ENCODE measurements around the gene NRXN3.

NRXN3 gene

GRCh38 chr14:79727900-79728299 lies 1557.7 kb downstream of the NRXN3 start:
- H3K9ac ChIP-seq, result no peak overlapping the region
- H4K20me1 ChIP-seq, result no peaks in the 10 kb centered on the region
- no peaks in the 10 kb centered on the region for H3K27me3 ChIP-seq
- no peak for TF ChIP-seq Cebpa-rat (IDR thresholded peaks at IDR 0.05)
- H3K9me3 ChIP-seq, result no peaks in the 10 kb centered on the region
- no peaks in the 10 kb centered on the region for H3K36me3 ChIP-seq
- H3K4me3 ChIP-seq, result no peak overlapping the region
- H3K4me1 ChIP-seq, result peaks cover 44% of the 10 kb centered on the region
- no peak overlapping the region for H3K27ac ChIP-seq
- H3K4me2 ChIP-seq, result peak overlapping the region; percentile 40

DNA sequence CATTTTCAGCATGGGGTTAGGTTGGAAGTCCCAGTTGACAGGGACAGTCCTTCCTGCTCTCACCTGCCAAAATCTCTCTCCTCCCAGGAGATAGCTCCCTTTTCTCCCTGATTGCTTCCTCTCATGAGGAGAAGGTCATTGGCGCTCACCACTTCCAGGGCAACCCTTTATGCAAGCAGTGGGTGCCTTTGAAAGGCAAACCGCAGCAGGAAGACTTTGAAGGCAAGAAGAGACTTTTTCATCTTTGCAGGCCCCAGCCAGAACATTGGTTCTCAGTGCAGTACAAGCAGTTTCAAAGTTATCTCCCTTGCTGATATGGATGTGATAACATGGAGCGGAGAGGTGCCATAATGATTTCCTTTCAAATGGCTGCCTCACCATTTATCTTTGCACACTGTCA lies 1558.2 kb downstream of the NRXN3 start:
- no peaks in the 10 kb centered on the region for H4K20me1 ChIP-seq
- peaks cover 44% of the 10 kb centered on the region for H3K4me1 ChIP-seq
- H3K36me3 ChIP-seq, result no peaks in the 10 kb centered on the region
- H3K27me3 ChIP-seq, result no peaks in the 10 kb centered on the region
- peak overlapping the region; percentile 40 for H3K4me2 ChIP-seq
- TF ChIP-seq Cebpa-rat (IDR thresholded peaks at IDR 0.05), result no peak
- H3K9ac ChIP-seq, result no peak overlapping the region
- no peak overlapping the region for H3K4me3 ChIP-seq
- no peak overlapping the region for H3K27ac ChIP-seq
- H3K9me3 ChIP-seq, result no peaks in the 10 kb centered on the region

DNA sequence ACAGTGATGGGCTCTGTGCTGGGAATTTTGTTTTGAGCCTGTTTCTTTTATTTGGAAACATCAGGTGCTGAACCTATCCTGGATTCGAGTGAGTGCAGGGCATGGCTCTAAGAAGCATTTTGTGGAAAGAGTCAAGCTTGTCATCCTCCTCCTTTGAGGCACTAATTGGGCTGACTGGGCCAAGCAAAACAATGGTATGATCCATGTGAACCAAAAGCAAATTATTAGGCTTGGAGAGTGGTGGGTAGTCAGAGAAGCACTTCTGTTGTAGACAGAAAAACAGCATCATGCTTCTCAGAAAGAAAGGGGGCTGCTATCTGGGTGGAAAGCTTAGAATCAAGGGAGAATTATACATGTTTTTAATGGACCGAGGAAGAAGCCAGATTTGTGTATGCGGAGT lies 1559.6 kb downstream of the NRXN3 start:
- no peak overlapping the region for H3K4me2 ChIP-seq

DNA sequence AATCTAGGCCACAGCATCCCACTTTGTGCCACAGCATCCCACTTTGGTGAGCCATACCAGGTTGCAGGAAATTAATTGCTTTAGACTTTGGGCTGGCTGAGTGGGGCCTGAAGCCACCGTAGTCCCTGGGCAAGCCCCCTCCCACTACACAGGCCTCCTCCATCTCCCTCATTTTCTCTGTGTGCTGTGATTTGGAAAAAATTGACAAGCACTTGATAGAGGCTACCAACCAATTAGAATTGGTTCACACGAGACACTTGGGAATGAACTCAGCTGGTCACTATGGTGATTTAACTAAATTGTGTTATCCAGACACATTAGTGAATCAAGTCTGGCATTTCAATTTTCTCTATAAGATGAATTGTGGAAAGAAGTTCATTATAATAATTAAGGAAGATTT lies 1560.0 kb downstream of the NRXN3 start:
- Histone ChIP-seq H3K36me3 (no peaks in the 10 kb centered on the region), H3K4me3 (no peak overlapping the region), H3K9ac (no peak overlapping the region), H3K27me3 (no peaks in the 10 kb centered on the region), H3K27ac (no peak overlapping the region), H3K9me3 (peaks cover 7% of the 10 kb centered on the region; the same call in 1 of the 2 replicates), H3K4me2 (0 out of 2 replicates have a peak overlapping the region, but pooled peaks have one; percentile 65), H3K4me1 (peaks cover 41% of the 10 kb centered on the region), H4K20me1 (no peaks in the 10 kb centered on the region)
- TF ChIP-seq Cebpa-rat (IDR thresholded peaks at IDR 0.05), result no peak

More for the DNA sequence above, 1559.6 kb downstream of the NRXN3 start:
- Histone ChIP-seq H3K36me3 (no peaks in the 10 kb centered on the region), H3K4me1 (peaks cover 41% of the 10 kb centered on the region), H3K4me3 (no peak overlapping the region), H3K9me3 (0 out of 2 replicates have a peak, but pooled peaks cover 2% of the 10 kb centered on the region), H4K20me1 (no peaks in the 10 kb centered on the region), H3K27ac (no peak overlapping the region), H3K27me3 (no peaks in the 10 kb centered on the region), H3K9ac (no peak overlapping the region)
- TF ChIP-seq Cebpa-rat (IDR thresholded peaks at IDR 0.05), result no peak

DNA sequence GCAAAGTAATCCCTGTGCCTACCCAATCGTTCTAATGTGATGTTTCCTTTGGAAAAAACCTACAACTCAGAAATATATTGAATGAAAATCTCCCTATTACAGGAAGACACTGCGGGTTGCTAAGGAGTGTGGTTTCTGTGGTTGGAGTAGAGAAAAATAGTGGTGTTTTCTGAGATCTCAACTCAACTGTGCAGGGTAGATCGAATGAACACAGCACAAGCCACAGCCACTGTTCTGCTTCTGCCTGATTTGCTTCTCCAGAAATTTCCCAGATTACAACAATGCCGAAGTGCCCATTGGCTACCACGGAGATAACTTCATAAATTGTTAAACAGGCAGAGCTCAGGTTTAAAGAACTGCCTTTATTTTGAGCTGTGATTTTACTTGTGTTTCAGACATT lies 1560.8 kb downstream of the NRXN3 start:
- Histone ChIP-seq H3K4me3 (no peak overlapping the region), H3K27me3 (no peaks in the 10 kb centered on the region), H3K9ac (no peak overlapping the region), H4K20me1 (no peaks in the 10 kb centered on the region), H3K9me3 (peaks cover 14% of the 10 kb centered on the region), H3K4me1 (peaks cover 41% of the 10 kb centered on the region), H3K27ac (no peak overlapping the region), H3K4me2 (peak overlapping the region; percentile 65), H3K36me3 (no peaks in the 10 kb centered on the region)
- TF ChIP-seq Cebpa-rat (IDR thresholded peaks at IDR 0.05), result no peak

DNA sequence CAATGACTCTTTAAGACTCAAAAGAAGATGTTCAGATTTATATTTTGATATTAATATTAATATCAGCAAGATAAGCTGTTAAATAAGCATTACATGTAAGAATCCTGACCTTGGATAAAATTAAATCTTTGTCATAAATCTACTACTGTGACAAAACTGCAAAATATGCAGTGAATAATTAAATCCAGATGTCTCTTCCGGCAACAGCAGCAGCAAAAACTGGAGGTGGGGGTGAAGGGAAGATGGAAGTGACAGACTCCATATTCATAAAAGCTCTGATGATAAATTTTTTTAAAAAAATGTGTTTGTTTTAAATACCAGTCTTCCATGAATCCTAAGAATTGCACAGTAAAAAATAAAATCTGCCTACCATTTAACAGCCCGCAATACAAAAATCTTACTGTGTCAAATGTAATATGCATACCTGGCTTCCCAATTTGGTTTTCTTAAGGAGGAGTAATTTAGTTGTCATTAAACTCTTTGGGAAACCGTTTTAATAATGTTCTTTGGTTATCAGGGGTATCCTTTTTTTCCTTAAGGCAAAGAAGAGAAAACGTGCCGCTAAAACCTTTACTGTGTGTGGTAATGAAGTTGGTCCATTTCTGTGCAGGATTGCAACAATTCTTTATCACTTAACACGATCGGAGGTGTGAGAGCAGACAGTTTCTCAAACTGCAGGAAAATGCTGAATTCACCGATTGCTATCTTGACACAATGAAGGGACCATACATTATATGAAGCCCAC lies 1562.9 kb downstream of the NRXN3 start:
- no peak overlapping the region for H3K27ac ChIP-seq
- no peak overlapping the region for H3K4me3 ChIP-seq
- TF ChIP-seq Cebpa-rat (IDR thresholded peaks at IDR 0.05), result no peak
- H3K4me1 ChIP-seq, result peaks cover 37% of the 10 kb centered on the region
- peaks cover 6% of the 10 kb centered on the region; the same call in 1 of the 2 replicates for H3K36me3 ChIP-seq
- H3K9ac ChIP-seq, result no peak overlapping the region
- no peaks in the 10 kb centered on the region for H4K20me1 ChIP-seq
- peaks cover 36% of the 10 kb centered on the region for H3K9me3 ChIP-seq
- H3K4me2 ChIP-seq, result no peak overlapping the region
- no peaks in the 10 kb centered on the region for H3K27me3 ChIP-seq

- no peak overlapping the region for H3K27ac ChIP-seq
- H3K4me2 ChIP-seq, result no peak overlapping the region
- no peak for TF ChIP-seq Cebpa-rat (IDR thresholded peaks at IDR 0.05)
- H3K27me3 ChIP-seq, result no peaks in the 10 kb centered on the region
- H3K9ac ChIP-seq, result no peak overlapping the region
- no peak overlapping the region for H3K4me3 ChIP-seq
- no peaks in the 10 kb centered on the region for H4K20me1 ChIP-seq
- H3K36me3 ChIP-seq, result peaks cover 6% of the 10 kb centered on the region; the same call in 1 of the 2 replicates
- peaks cover 46% of the 10 kb centered on the region for H3K9me3 ChIP-seq
- peaks cover 28% of the 10 kb centered on the region for H3K4me1 ChIP-seq
Measured at GRCh38 chr14:79734151-79734550, 1564.0 kb downstream of the NRXN3 start.

DNA sequence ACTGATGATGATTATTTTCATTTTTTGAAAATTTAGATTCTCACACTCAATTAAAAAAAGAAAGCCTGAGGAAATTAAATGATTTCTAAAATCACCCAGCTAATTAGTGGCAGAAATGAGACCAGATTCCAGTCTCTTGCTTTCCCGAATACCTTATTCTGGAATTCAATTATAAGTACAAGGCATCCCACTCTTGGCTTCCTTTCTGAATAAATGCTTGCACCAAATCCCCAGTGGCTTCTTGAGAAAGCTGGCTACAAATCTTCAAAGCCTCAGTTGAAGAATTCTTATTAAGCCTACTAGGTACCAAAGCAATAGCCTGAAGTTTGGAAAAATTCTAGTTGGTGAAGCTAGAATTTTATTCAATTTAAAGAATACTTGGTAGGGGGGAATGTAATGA lies 1564.5 kb downstream of the NRXN3 start:
- Histone ChIP-seq H3K4me2 (no peak overlapping the region), H3K4me3 (no peak overlapping the region), H3K36me3 (peaks cover 6% of the 10 kb centered on the region; the same call in 1 of the 2 replicates), H3K27ac (no peak overlapping the region), H4K20me1 (no peaks in the 10 kb centered on the region), H3K9ac (no peak overlapping the region), H3K27me3 (no peaks in the 10 kb centered on the region), H3K4me1 (peaks cover 27% of the 10 kb centered on the region), H3K9me3 (peaks cover 46% of the 10 kb centered on the region)
- TF ChIP-seq Cebpa-rat (IDR thresholded peaks at IDR 0.05), result no peak

- Histone ChIP-seq H3K27me3 (no peaks in the 10 kb centered on the region), H3K36me3 (peaks cover 6% of the 10 kb centered on the region; the same call in 1 of the 2 replicates), H3K4me3 (no peak overlapping the region), H3K9ac (no peak overlapping the region), H3K4me1 (peaks cover 22% of the 10 kb centered on the region), H3K9me3 (peaks cover 46% of the 10 kb centered on the region), H3K27ac (no peak overlapping the region), H4K20me1 (no peaks in the 10 kb centered on the region), H3K4me2 (no peak overlapping the region)
- TF ChIP-seq Cebpa-rat (IDR thresholded peaks at IDR 0.05), result peak; percentile 49; the same call in 1 of the 2 replicates
Measured at GRCh38 chr14:79735121-79735520, 1564.9 kb downstream of the NRXN3 start.

DNA sequence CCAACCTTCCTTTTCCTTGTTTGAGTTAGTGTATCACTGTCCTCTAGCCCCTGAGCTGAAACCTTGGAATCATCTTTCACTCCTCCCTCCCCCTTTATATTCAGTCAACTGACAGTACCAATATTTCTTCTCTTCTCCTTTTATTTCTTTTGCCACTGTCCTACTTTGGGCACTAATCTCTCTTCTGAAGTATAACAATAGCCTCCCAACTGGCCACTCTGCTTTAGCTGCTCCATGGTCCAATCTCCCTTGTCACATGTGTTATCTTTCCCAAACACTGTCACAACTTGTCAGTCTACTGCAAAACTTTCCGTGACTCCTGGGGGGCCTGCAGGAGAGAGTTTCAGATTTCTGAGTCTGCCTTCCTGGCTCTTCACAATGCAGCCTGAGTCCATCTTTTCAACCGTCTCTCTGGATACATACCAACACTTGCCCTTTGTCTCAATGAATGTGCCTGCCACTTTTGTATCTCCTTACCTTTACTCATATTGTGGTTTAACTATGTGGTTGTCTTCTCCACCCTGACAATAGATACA lies 1570.0 kb downstream of the NRXN3 start:
- Histone ChIP-seq H3K4me3 (no peak overlapping the region), H3K4me1 (peaks cover 12% of the 10 kb centered on the region), H3K27ac (no peak overlapping the region), H3K9me3 (peaks cover 40% of the 10 kb centered on the region), H3K27me3 (no peaks in the 10 kb centered on the region), H4K20me1 (no peaks in the 10 kb centered on the region), H3K4me2 (no peak overlapping the region), H3K9ac (no peak overlapping the region), H3K36me3 (peaks cover 6% of the 10 kb centered on the region; the same call in 1 of the 2 replicates)
- no peak for TF ChIP-seq Cebpa-rat (IDR thresholded peaks at IDR 0.05)

Data from BLaER1 (cell line).